DMS53 (cell line): ENCODE results near the gene PTGR2.
"Not testable (repeated sequence)": the region's sequence is repeated elsewhere in the genome, so short reads cannot be mapped to it uniquely, and the experiment has no call there.

ENCODE experiments used
- DNase-seq: peaks from one replicate; lab custom pipeline; 2025; lab: John Stamatoyannopoulos, UW

The PTGR2 gene

DNA sequence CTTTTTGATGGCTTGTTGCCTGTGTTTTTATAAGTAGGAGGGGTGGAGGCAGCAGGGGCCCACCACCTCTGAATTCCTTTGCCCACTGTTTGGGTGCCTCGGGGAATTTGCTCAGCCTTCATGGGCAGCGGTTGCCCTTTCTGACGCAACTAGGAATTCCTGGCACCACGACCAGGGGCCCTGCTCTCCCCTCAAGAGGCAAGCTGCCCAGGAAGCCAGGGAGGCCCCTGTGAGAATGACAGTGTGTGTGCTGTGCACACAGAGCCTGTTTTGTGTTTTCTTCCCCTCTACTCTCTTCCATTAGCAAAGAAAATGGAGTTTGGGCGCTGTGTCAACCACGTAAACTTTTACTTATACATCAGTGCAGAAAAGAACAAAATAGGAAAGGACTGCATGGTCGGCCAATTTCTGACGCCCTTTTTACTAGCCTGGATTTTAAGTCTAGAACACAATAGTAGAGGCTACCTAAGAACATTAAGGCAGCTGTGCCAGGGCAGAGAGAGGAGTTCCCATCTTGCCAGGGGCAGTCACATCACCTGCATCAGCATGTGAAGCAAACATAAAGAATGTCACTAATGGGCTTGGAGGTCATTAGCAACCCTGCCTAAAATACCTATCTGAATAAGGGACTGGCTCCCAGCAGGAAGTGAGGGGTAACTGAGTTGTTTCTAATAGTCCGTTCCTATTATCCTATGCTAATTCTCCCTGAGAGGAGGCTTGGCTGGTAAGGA lies 17.9 kb upstream of the PTGR2 start:
- DNase-seq: no peak

DNA sequence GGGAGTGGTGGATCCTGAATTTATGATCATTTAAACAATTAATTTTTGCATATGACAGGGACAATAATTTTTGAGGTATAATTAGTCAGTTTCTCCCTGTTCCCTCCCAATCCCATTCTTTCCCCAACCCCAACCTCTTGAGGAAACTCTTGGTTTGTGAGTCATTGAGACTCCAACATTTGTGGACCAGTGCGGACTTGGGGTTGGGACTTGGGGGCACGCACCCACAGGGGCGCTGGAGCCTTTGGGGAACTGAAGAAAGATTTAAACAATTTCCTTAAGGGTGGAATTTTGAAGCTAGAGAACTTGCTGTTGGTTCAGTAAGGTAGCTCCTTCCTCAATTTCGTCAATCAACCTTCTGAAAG lies 17.4 kb upstream of the PTGR2 start:
- no peak for DNase-seq

- not testable (repeated sequence) for DNase-seq
Observed at GRCh38 chr14:73838293-73839034, 13.2 kb upstream of the PTGR2 start.

DNA sequence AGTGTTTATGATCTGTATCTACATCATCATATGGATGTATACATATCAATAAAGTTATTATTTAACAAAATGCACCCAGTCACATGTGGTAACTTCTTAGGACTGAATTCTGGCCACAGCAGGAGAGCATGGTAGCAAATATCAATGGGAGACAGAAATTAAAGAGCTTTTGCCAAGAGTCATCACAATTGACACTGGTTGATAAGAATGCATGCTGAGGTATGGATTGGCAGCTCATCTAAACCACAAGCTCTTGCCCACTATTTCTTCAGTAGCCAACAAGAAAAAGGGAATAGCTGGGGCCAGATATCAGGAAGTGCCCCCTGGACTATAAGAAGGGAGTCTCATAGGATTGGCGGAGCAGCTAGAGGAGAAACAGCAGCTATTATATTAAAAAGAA lies 9.4 kb upstream of the PTGR2 start:
- no peak for DNase-seq

- DNase-seq: no peak
Observed at GRCh38 chr14:73842851-73843250, 8.8 kb upstream of the PTGR2 start.

DNA sequence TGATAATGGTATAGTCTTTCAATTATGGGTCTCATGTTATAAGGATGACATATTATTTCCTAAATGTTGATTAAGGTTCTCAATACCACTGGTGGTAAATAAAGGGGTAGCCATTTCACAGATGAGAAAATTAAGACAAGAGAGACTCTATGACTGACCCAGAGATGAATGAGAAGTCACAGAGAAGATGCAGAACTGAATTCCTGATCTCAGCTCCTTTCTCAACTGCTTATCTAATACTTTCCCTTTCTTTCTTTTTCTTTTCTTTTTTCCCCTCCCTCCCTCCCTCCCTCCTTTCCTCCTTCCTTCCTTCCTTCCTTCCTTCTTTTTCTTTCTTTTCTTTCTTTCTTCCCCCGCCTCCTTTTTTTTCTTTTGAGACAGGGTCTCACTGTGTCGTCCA lies 8.3 kb upstream of the PTGR2 start:
- no peak for DNase-seq

GRCh38 chr14:73846947-73847346 lies 4.7 kb upstream of the PTGR2 start:
- DNase-seq: no peak

DNA sequence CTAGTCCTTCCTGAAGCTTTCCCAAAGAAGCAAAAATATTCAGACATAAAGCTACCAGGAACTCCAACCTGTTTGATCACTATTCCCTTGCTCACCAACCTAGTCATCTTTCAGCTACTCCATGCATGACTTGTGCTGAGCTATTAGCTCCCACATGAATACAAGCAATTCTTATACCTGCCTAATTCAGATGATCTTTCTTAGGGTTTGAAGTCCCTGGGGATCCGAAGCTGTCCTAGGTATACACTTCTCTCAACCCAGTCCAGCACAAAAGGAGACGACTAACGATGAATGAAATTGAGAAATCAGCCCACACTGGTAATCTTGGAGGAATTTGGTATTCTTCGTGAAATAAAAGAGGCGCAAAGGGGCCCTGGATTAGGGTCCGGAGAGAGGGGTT lies 631 bp upstream of the PTGR2 start:
- DNase-seq: peak; percentile 45

GRCh38 chr14:73859145-73859544 lies 7.5 kb downstream of the PTGR2 start:
- DNase-seq: no peak

- no peak for DNase-seq
Observed at GRCh38 chr14:73861073-73861472, 9.4 kb downstream of the PTGR2 start.

DNA sequence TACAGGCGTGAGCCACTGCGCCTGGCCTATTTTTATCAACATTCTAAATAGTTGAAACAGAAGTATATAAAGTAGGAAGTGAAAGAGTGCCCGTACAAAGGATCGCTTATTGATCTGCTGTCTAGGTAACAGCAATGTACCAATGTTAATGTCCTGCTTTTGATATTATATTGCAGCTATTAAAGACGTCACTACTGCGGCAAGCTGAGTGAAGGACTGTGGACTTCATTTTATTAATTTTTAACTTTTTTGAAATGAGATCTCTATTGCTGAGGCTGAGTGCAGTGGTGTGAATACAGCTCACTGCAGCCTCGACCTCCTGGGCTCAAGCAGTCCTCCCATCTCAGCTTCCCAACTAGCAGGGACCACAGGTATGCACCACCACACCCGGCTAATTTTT lies 10.8 kb downstream of the PTGR2 start:
- DNase-seq: no peak

- DNase-seq: no peak
Observed at GRCh38 chr14:73863209-73863608, 11.6 kb downstream of the PTGR2 start.

DNA sequence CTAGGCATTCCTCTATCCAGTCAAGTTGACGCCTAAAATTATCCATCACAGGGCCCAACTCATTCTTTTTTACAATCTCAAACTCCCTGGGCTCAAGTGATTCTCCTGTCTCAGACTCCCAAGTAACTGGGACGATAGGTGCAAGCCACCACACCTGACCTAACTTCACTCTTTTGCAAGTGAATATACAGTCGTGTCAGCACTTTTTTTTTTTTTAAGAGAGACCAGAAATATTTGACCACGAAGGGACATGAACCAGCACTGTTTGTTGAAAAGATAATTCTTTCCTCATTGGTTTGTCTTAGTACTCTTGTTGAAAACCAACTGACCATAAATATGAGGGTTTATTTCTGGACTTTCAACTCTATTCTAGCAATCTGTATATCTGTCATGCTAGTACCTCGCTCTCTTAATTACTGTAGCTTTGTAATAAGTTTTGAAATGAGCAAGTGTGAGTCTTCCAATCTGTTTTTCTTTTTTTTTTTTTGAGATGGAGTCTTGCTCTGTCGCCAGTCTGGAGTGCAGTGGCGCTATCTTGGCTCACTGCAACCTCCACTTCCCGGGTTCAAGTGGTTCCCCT lies 14.0 kb downstream of the PTGR2 start:
- no peak for DNase-seq

DNA sequence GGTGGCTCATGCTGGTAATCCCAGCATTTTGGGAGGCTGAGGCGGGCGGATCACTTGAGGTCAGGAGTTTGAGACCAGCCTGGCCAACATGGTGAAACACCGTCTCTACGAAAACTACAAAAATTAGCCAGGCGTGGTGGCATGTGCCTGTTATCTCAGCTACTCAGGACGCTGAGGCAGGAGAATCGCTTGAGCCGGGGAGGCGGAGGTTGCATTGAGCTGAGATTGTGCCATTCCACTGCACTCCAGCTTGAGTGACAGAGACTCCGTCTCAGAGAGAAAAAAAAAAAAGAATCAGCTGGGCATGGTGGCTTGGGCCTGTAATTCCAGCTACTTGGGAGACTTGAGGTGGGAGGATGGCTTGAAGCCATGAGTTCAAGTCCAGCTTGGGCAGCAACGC lies 18.1 kb downstream of the PTGR2 start:
- not testable (repeated sequence) for DNase-seq

GRCh38 chr14:73870525-73871235 lies 19.0 kb downstream of the PTGR2 start:
- no peak for DNase-seq

DNA sequence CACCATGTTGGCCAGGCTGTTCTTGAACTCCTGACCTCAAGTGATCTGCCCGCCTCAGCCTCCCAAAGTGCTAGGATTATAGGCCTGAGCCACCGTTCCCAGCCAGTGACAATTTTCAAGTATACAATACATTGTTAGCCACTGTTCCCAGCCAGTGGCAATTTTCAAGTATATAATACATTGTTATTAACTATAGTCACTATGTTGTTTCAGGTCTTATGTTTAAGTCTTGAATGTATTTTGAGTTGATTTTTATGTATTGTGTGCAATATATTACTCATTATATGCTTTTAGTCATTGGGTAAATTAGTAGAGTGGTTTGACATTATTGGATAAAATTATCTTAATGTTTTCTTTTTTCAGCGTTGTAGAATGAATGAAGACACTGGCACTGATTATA lies 22.0 kb downstream of the PTGR2 start:
- DNase-seq: no peak

GRCh38 chr14:73877790-73878189 lies 26.2 kb downstream of the PTGR2 start:
- peak; percentile 44 for DNase-seq

DNA sequence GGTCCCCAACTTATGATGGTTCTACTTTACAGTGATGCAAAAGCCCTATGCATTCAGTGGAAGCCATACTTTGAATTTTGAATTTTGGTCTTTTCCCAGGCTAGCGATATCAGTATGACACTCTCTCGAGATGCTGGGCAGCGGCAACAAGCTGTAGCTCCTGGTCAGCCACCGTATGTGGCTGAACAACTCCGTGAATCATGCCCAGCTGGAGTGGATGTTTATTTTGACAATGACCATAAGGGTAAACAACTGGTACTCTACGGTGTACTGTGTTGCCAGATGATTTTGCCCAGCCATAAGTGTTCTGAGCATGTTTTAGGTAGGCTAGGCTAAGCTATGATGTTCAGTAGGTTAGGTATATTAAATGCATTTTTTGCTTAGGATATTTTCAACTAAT lies 26.8 kb downstream of the PTGR2 start:
- DNase-seq: peak; percentile 80

DNA sequence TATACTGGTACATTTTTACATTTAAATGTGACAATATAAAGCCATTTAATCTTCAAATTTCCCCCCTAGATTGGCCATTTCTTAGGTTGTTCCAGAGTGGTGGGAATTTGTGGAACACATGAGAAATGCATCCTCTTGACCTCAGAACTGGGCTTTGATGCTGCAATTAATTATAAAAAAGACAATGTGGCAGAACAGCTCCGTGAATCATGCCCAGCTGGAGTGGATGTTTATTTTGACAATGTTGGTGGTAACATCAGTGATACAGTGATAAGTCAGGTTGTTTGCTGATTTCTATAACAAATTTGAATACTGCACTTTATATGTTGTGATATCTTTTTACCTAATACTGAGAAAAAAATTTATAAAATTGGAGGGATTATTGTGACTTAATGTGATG lies 27.4 kb downstream of the PTGR2 start:
- no peak for DNase-seq

GRCh38 chr14:73884438-73885190 lies 33.0 kb downstream of the PTGR2 start:
- DNase-seq: no peak

DNA sequence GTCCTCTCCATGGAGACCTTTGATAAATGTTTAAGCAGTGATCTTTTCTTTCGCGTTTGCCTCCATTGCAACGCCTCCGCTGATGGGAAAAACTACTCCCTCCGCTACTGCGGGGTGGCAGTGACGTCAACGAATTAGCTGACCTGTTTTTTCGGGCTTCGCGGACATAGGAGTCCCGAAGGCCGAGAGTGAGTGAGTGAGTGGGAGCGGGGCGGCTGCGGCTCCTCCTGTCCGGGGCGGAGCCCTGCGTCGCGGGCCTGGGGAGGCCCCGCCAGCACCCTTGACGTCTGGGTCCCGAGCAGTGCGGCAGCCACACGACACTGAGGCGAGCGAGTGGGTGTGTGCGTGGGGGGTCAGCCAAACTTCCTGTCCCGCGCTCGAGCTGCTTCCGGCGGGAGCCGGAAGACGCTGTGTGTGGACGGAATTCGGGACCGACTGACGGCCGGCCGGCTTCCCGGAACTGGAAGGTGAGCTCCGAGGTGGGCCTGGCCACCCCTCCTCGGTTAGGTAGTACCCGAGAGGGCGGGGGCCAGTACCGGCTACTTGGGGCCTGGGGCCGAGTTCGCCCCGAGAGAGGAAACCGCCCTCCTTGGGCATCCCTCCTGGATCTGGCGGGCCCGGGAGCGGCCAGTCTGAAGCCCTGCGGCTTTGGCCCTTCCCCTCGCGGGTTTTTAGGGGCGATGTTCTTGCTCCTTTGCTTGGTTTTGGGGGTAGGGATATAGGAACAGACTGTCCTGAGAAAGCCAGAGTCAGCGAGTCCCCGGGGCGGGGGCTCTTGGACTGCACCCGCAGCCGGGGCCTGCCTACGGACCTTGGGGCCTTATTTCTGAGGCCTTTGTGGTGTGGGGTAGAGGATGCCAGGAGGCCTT lies 35.1 kb downstream of the PTGR2 start, which contains the start of gene ZNF410:
Gene ZNF410 (plus strand): TSS at position 411 of the 869 bp plus-strand sequence. CDS start 5,317 bp downstream, outside the sequence.
- peak; percentile 95 for DNase-seq
